HepG2 (cell line): Measurements from ENCODE around the gene NOC4L. TPM values are rescaled to one million over a fixed set of nuclear protein-coding genes. Genes with fewer than 3 reads are reported as not detected.

Experiments
- ATAC-seq: fragments of 200-7000 bp; cut with Tn5 transposase; 3 replicates; pipeline ENCODE4 v1.9.1; 2020; ENCODE audit warnings: mild to moderate bottlenecking, moderate library complexity
- BruUV-seq: library from RNA; stranded (reverse); fragments of 400-500 nt; replicated peaks from 2 replicates; lab custom pipeline; 2021; lab: Mats Ljungman, UMichigan
- CTCF ChIA-PET: fragments of 300-600 bp; formaldehyde crosslinking; extraction: SDS; loops from one replicate; lab custom pipeline; 2021; ENCODE audit warnings: low total read pairs, inconsistent platforms, low intra/inter-chr PET ratio; lab: Yijun Ruan, JAX
- POLR2A ChIA-PET: fragments of 350-600 bp; sonication (Branson Sonifier 250); formaldehyde crosslinking; loops from one replicate; lab custom pipeline; 2020; ENCODE audit warnings: antibody characterized with exemption, inconsistent platforms; lab: Yijun Ruan, JAX
- DNase-seq: peaks from one replicate; pipeline ENCODE4 v3.0.0-alpha.2; 2015; ENCODE audit warnings: low spot score
- FAIRE-seq: peaks from 3 replicates; lab custom pipeline; 2011; peaks lifted over from hg19 to GRCh38; lab: Jason Lieb, UNC
- H2AFZ ChIP-seq: one replicate; pipeline ENCODE4 v1.6.1; 2011; ENCODE audit warnings: low read length, inconsistent platforms
- H3K27ac ChIP-seq: fragments of 300-600 bp; 3 replicates; pipeline ENCODE4 v1.8.0; 2011; ENCODE audit warnings: mixed run types, mild to moderate bottlenecking, mixed read lengths, low read length, inconsistent platforms; ENCODE audit not compliant: insufficient read depth; ENCODE audit errors: extremely low read length
- H3K27me3 ChIP-seq, 2 experiments: fragments of 200-600 bp in 1 of 2; 2 replicates in 1 of 2; 3 replicates in 1 of 2; pipeline versions ENCODE4 v1.6.0 to v1.8.0; 2011; ENCODE audit warnings: low read length in 2 of 2, mild to moderate bottlenecking in 2 of 2, moderate library complexity in 2 of 2, inconsistent platforms in 1 of 2; ENCODE audit not compliant: insufficient read depth in 2 of 2, control insufficient read depth in 1 of 2
- H3K36me3 ChIP-seq, 2 experiments: fragments of 200-600 bp in 1 of 2; replicated peaks in 1 of 2; 2 replicates in 1 of 2; 3 replicates in 1 of 2; pipeline versions ENCODE4 v1.5.1 to v1.8.0; 2011; ENCODE audit warnings: low read length in 2 of 2, inconsistent platforms in 1 of 2; ENCODE audit not compliant: insufficient read depth in 2 of 2, control insufficient read depth in 1 of 2
- H3K4me1 ChIP-seq: 2 replicates; pipeline ENCODE4 v1.5.1; 2012; ENCODE audit warnings: low read length, inconsistent platforms; ENCODE audit not compliant: insufficient read depth
- H3K4me2 ChIP-seq: 2 replicates; pipeline ENCODE4 v1.6.0; 2011; ENCODE audit warnings: low read depth, low read length, inconsistent platforms
- H3K4me3 ChIP-seq, 3 experiments: fragments of 200-600 bp in 1 of 3; sonication (generic), shearing (Covaris generic) in 1 of 3; replicated peaks in 1 of 3; 2 replicates each; pipeline ENCODE4 v1.5.1; 2011 to 2016; ENCODE audit warnings: low read length in 3 of 3, inconsistent platforms in 2 of 3, low read depth in 2 of 3, mild to moderate bottlenecking in 2 of 3, control low read depth in 1 of 3, mixed read lengths in 1 of 3; ENCODE audit not compliant: insufficient read depth in 1 of 3
- H3K79me2 ChIP-seq: one replicate; pipeline ENCODE4 v1.6.1; 2011; ENCODE audit warnings: low read length, inconsistent platforms; ENCODE audit not compliant: insufficient read depth
- H3K9ac ChIP-seq: 2 replicates; pipeline ENCODE4 v1.6.0; 2011; ENCODE audit warnings: mild to moderate bottlenecking, low read depth, low read length, inconsistent platforms; ENCODE audit not compliant: insufficient read depth
- H3K9me3 ChIP-seq: 2 replicates; pipeline ENCODE4 v1.5.1; 2012; ENCODE audit warnings: mild to moderate bottlenecking, low read length
- H4K20me1 ChIP-seq: 2 replicates; pipeline ENCODE4 v1.6.0; 2011; ENCODE audit warnings: inconsistent platforms, mild to moderate bottlenecking, low read length, moderate library complexity; ENCODE audit not compliant: insufficient read depth
- AGO2 ChIP-seq: fragments of 200-400 bp; formaldehyde crosslinking; optimal IDR thresholded peaks from 2 replicates; pipeline ENCODE3; 2017; ENCODE audit warnings: mild to moderate bottlenecking, low read depth, low read length, moderate library complexity
- ESRRA ChIP-seq: sonication (generic); formaldehyde crosslinking; IDR thresholded peaks from 2 replicates; pipeline ENCODE4 v1.5.1; 2020; ENCODE audit warnings: mild to moderate bottlenecking, low read depth, missing genetic modification reagents
- HNRNPL ChIP-seq: fragments of 200-400 bp; formaldehyde crosslinking; IDR thresholded peaks from 2 replicates; pipeline ENCODE4 v1.6.1; 2017; ENCODE audit warnings: mild to moderate bottlenecking, low read depth, low read length
- NCOA2 ChIP-seq: sonication (generic); formaldehyde crosslinking; IDR thresholded peaks from 2 replicates; pipeline ENCODE4 v1.8.0; 2022; ENCODE audit warnings: inconsistent platforms
- SRSF9 ChIP-seq: fragments of 200-400 bp; formaldehyde crosslinking; IDR thresholded peaks from 2 replicates; pipeline ENCODE4 v1.6.1; 2018; ENCODE audit warnings: borderline replicate concordance, mild to moderate bottlenecking, low read depth, low read length; ENCODE audit not compliant: insufficient read depth, poor library complexity, severe bottlenecking
- UBTF ChIP-seq: sonication (generic); formaldehyde crosslinking; IDR thresholded peaks from 2 replicates; pipeline ENCODE4 v1.4.0; 2020; ENCODE audit warnings: mild to moderate bottlenecking, missing genetic modification reagents
- ZNF33B ChIP-seq: sonication (generic); formaldehyde crosslinking; IDR thresholded peaks from 2 replicates; pipeline ENCODE4 v1.5.1; 2020; ENCODE audit warnings: mild to moderate bottlenecking, missing genetic modification reagents
- WGBS: methylation state at CpG from one replicate; pipeline ENCODE4 v1.1.6; 2017; ENCODE audit warnings: low lambda C conversion rate; 5-methylcytosine and 5-hydroxymethylcytosine counted together
- in situ Hi-C: cut with HindIII; loops from 2 replicates; pipeline ENCODE4 v1.10.0; 2017; ENCODE audit warnings: low pct_unique_long_range_greater_than_20kb; ENCODE audit not compliant: extremely low pct_ligation_motif_present
- intact Hi-C: fragments of 100-400 bp; cut with micrococcal nuclease; formaldehyde crosslinking; loops from one replicate; pipeline ENCODE4 v1.10.0; 2022; ENCODE audit not compliant: unreplicated experiment
- polyA plus RNA-seq, 8 experiments: library from polyadenylated mRNA; depleted of rRNA in 3 of 8; stranded (reverse) in 7 of 8; unstranded in 1 of 8; fragments of >200 nt; fragmentation: Illumina TruSeq in 4 of 8; extraction: Trizol in 4 of 8; gene quantifications; 2 replicates each; pipeline versions ENCODE4 v1.2.1 to v1.2.3, GENCODE V29; 2011 to 2016; ENCODE audit warnings: low read depth in 4 of 8, missing spikeins in 1 of 8, mixed read lengths in 1 of 8; ENCODE audit not compliant: insufficient read depth in 1 of 8
- total RNA-seq, 5 experiments: library from RNA; depleted of rRNA; stranded (reverse); fragments of >200 nt; fragmentation: Illumina TruSeq; extraction: Trizol; gene quantifications; 2 replicates each; pipeline ENCODE4 v1.2.3, GENCODE V29; 2016; ENCODE audit warnings: low read depth in 1 of 5
- TF ChIP-seq, protein P1 (sequence below): sonication (generic); formaldehyde crosslinking; IDR thresholded peaks from 2 replicates; pipeline ENCODE4 v1.8.1; 2023; ENCODE audit warnings: missing genetic modification reagents, mild to moderate bottlenecking, borderline replicate concordance

NOC4L gene
- total and polyA plus RNA-seq, 2 of the 13 experiments (the other 11 are each of a cell fraction or from before 2014, with no cell fraction given): 4.3 to 14.6 TPM

DNA sequence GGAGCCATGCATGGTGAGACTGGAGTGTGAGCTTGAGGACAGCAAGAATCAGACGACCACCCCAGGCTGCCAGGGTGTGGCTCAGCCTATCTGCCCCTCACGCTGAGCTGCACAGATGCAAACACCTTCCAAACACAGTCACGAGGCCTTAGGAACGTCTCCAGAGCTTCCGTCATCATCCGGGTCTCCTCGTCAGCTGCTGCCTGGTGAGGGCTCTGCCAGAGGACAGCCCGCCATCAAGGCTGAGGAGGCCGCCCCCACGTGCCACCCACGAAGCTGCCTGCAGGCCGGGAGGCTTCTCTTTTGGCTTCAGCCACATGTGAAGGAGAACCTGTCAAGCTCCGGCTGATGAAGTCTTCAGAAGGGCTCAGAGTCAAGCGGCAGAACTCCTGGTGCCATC, 13.6 kb upstream of the NOC4L start:
- no peak overlapping the region for H3K4me2 ChIP-seq
- H3K4me1 ChIP-seq: no peaks in the 10 kb centered on the region
- TF ChIP-seq HNRNPL (no peak), ESRRA (no peak), NCOA2 (CRISPR knock-in tag) (no peak), AGO2 (peak; percentile 75), ZNF33B (no peak), SRSF9 (no peak), UBTF (CRISPR knock-in tag) (no peak)
- TF ChIP-seq, protein P1, sequence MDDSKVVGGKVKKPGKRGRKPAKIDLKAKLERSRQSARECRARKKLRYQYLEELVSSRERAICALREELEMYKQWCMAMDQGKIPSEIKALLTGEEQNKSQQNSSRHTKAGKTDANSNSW (CRISPR knock-in tag): no peak
- in situ Hi-C loops (no loop called here), intact Hi-C loops (no loop called here)
- no peaks in the 10 kb centered on the region for H3K27me3 ChIP-seq
- ChIA-PET CTCF (no interaction called here), POLR2A (no interaction called here)
- H2AFZ ChIP-seq: no peak overlapping the region
- FAIRE-seq (no peak), DNase-seq (no peak), ATAC-seq (no peak)
- 85% methylated on average over 10 of the region's 14 CpGs for WGBS
- H3K9me3 ChIP-seq: no peaks in the 10 kb centered on the region
- no peak overlapping the region for H3K9ac ChIP-seq
- no TSS peak for BruUV-seq
- no peak overlapping the region for H3K4me3 ChIP-seq
- H3K79me2 ChIP-seq: no peaks in the 10 kb centered on the region
- no peak overlapping the region for H3K27ac ChIP-seq
- H4K20me1 ChIP-seq: no peaks in the 10 kb centered on the region
- H3K36me3 ChIP-seq: peaks cover 11 to 23% of the 10 kb centered on the region in 2 experiments; a peak in 4 of 5 replicates
